Esophagus mucosa (tissue), 1 donor: ENCODE measurements around the gene TRIM9. TPM values are rescaled to one million over a fixed set of nuclear protein-coding genes. Genes with fewer than 3 reads are reported as not detected.
"Not testable (repeated sequence)": the region's sequence is repeated elsewhere in the genome, so short reads cannot be mapped to it uniquely, and the experiment has no call there.

Experiments
- ATAC-seq: fragments of 200-7000 bp; cut with Tn5 transposase; one replicate; pipeline ENCODE4 v1.9.1; 2020
- total RNA-seq: library from RNA; stranded (reverse); gene quantifications from one replicate; pipeline ENCODE4 v1.2.4, GENCODE V29; 2023
- donor health status: DM: yes; HTN: yes; CAD: no.

Gene TRIM9
- total RNA-seq, 1 donor from 2014 or later = 0.32 TPM

DNA sequence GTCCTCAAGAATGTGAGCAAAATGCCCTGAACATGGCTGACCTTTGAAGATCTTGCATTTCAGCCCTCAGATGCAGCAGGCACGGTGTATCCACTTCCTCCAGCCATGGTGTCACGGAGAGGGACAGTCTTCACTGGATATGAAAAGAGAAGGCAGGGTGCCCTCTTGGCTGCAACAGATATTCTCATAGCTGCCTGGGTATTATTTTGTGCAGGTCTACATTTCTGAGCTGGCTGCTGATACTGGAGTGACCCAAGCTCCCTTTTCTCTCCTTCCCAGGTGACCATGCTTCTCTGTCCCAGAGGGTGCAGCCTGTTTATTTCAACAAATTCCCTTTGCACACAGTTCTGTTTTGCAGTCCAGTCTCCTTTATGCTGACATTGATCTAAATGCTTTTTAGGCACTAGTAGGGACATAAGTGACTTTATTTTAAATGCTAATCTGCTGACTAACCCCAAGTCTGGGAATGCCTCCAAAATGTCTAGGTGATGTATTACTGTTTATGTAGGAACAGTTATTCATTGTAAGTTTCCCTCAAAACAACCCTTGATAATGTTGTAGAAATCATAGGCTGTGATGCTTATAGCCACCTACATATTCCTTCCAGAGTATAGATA lies 133.2 kb downstream of the TRIM9 start:
- ATAC-seq = peak; percentile 63

DNA sequence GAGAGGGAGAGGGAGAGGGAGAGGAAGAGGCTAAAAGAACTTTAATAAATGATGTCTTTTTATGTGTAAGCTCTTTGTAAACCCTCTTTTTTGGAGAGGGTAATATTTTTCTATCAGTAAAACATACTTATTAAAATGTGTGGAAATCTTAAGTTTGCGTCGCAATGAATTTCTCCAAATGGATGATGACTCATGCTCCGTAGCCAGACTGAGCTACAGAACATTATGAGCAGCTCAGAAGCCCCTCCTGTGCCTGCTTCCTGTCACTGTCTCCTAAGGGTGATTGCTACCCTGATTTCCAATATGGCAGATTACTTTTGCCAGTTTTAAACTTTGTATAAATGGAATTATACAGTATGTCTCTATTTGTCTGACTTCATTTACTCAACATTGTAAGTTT lies 137.6 kb downstream of the TRIM9 start:
- ATAC-seq = no peak

DNA sequence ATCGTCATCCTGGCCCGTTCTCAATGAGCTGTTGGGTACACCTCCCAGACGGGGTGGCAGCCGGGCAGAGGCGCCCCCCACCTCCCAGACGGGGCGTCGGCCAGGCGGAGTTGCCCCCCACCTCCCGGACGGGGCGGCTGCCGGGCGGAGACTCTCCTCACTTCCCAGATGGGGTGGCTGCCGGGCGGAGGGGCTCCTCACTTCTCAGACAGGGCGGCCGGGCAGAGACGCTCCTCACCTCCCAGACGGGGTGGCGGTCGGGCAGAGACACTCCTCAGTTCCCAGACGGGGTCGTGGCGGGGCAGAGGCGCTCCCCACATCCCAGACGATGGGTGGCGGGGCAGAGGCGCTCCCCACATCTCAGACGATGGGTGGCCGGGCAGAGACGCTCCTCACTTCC lies 138.5 kb downstream of the TRIM9 start:
- ATAC-seq = not testable (repeated sequence)

DNA sequence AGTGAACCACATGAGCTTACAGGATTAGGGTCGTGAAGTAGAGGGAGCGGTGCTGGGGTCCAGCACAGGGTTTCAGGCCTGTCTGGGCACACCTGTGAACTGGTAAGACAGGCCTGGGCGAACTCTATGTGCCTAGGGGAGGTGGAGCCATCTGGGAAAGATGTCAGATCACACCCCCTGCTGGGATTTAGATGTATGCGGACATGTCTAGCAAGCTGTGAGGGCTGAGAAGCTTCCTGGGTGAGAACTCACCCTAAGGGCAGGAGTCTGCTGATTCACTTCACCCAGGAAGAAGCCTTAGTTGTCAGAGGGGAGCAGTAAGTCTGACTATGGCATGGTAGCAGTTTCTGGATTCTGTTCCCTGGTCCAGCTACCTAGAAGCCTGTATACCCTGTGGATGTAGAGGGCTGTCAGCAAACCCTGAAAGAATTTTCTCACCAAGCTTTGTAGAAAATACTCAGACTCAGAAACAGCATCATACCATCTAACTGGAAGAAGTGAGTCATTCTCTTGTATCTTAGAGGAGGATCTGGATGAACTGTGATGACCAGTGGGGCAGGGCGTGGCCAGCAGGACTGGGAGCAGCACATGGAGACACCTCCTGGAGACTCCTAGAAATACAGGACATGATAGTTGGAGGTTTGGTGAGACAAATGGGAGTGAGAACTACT lies 139.4 kb downstream of the TRIM9 start:
- ATAC-seq = peak; percentile 98

DNA sequence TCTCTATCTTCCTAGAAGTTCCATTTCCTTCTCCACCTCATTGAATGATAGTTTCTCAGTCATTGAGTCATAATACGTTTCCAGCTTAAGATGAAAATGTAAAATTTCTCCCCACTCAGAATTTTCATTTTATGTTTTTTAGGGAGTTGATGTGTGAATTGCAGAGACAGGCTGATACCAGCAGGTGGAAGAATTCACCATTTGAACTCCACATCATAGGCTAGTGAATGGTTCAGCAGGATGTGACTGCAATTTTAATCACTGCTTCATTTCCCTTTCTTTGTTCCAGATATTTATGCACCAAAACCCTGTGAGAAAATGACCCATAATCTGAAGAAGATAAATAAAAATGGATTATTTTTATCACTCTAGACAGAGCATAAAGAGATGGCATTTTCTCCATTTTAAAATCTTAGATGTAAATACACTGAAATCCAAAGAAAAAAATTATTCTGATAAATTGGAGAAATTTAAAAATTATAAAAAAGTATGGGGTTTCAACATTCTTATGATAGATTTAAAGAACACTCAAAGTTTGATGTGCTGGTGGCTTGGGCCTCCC lies 140.0 kb downstream of the TRIM9 start:
- ATAC-seq = peak; percentile 56

DNA sequence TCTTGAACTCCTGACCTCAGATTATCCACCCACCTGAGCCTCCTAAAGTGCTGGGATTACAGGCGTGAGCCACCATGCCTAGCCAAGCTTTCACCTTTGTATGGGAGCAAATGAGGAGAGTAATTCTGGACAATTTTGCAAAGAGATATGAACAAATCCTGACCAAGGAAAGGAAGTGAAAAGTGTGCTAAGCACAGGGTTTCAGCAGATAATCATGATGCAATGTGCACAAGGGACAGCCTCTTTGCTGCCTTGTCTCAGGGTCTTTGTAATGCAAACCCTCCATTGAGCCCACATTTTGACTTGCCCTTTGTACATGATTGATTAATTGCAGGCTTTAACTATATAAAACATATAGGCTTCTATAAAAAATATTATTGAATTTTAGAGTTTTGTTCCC lies 141.4 kb downstream of the TRIM9 start:
- ATAC-seq = no peak

DNA sequence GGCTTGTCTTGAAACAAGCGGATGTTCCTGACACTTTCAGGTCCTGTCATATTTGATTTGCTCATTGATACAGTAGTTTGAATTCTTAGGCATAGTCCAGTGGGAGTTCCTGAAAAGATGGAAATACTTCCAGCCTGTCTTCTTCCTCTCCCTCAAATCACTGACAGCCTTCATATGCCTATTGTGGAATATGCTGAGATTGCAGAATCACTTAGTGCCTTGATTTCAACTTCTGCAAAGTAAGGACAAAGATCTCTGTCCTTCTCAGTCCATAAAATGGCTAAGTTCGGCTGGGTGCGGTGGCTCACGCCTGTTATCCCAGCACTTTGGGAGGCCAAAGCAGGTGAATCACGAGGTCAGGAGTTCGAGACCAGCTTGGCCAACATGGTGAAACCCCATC lies 143.9 kb downstream of the TRIM9 start:
- ATAC-seq = no peak

DNA sequence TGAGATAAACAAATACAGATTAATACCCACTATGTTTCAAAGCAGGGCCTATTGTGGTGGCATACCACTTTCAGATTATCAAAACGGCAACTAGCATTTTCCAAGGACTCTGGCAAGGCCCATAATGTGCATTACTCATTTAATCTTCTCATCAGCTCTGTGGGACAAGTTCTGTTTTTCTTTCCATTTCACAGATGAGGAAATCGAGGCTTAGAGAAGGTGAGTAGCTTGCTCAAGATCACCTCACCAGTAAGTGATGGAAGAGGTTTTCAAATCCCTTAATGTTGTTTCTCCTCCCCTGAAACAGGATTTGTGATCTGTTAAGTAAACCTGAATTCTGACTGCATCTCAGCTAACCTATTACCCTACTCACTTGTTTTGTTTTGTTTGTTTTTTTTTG lies 146.7 kb downstream of the TRIM9 start:
- ATAC-seq = no peak

DNA sequence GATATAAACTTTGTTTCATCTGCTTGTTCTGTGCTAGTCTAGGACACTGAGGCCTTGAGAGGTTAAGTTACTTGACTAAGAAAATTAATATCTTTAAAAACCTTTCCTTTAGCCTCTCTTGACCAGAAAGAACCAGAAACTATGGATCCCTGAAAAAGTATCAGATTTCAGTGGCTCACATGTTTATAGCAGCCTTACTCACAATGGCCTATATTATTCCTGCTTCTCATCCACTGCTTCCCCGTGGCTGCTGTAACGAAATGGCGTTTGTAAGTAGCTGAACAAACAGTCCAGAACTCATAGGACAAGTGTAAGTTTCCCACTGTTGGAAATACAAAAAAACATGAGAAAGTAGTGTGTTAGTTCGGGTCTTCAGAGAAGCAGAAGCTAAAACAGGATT lies 147.5 kb downstream of the TRIM9 start:
- no peak for ATAC-seq

DNA sequence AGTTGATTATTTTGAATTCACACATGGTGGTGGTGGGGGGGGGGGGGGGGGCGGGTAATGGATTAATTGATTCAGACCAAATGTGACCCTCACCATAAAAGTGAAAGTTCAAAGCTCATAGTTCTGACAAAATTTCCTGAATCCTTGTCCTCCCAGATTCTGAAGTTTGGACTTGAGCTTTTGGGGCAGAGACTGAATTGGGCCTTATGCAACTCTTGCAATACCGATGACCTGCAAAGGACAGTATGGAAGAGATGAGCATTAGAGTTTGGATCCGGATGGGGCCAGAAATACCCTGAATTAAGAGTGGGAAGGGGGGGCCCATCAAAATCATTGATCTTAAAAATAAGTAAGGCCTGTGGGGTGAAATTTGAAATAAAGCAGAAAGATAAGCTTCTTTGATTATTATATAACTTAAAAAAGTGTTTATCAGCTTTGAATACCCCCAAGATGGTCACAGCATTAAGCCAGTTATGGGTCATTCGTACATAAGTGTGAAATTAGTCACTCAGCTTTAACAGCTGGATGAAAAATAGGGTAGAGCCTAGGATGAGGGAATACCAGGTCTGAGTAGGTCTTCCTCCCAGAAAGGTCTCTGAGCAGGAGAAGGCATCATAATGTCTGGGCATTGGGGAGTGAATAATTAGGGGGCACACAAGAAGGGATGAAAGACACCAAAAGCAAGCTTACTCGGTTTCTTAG lies 148.5 kb downstream of the TRIM9 start:
- no peak for ATAC-seq

DNA sequence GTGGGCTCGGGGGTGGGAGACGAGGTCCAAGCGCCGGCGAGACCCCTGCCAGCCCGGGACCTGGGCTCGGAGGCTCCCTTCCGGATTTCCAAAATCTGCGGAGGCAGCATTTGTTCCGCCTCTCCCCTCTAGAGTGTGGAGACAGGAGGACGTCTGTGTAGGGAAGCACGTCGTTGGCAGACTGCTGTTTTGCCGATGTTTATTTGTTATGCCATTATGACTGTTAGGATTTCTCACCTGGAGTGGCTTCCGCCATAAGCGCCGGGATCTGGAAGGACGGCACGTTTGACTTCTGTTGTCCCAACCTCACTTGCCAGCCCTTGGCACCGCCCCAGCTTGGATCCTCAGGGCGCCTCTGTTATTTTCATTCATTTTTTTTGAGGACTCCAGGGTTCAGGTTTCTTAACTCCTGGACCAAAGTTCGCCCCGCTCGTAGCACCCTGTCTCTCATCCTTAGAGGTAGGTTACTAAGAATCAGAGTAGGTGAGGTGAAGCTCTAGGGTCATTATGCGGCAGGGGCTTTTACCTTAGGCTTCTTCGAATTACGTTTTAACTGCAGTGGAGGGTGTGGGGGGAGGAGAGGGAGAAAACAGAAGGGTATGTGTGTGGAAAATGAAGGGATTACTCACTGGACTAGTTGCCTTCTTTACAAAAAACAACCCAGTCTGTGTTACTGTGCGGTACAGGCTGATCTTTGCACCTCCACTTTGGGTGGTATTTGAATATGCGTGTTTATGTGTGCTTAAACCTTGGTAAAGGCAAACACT lies 150.1 kb downstream of the TRIM9 start:
- peak; percentile 70 for ATAC-seq

DNA sequence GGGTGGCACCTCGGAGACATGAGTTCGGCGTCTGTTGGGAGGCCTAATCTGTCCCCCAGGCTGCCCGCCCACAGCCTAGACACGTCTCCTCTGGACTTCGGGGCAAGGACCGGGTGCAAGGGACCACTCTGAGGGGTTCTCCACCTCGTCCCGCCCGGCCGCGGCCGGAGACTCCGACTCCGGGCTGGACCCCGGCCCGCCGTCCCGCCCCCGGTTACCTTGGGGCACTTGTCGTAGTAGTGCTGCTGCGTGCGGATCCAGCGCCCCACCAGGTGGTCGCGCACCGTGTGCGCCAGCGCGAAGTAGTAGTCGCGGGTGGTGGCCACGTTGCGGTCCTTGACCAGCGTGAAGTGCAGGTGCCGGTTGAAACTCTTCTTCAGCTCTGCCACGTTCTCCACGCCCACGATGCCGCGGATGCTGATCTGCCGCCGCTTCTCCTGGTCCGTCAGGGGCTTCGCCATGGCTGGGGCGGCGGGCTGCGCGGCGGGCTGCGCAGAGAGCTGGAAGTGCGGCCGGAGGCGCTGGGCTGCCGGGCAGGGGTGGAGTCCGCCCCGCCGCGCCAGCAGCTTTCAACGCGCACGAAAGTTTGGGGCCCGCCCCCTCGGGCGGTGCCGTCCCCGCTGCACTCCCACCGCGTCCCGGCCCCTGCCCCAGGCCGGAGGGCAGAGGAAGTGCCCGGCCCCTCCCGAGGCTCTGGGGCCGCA lies 150.8 kb downstream of the TRIM9 start, which contains the start of gene PYGL:
Gene PYGL (minus strand): TSS at position 541 of the 704 bp plus-strand sequence. CDS start 80 bp downstream, at position 461.
- ATAC-seq = peak; percentile 90

DNA sequence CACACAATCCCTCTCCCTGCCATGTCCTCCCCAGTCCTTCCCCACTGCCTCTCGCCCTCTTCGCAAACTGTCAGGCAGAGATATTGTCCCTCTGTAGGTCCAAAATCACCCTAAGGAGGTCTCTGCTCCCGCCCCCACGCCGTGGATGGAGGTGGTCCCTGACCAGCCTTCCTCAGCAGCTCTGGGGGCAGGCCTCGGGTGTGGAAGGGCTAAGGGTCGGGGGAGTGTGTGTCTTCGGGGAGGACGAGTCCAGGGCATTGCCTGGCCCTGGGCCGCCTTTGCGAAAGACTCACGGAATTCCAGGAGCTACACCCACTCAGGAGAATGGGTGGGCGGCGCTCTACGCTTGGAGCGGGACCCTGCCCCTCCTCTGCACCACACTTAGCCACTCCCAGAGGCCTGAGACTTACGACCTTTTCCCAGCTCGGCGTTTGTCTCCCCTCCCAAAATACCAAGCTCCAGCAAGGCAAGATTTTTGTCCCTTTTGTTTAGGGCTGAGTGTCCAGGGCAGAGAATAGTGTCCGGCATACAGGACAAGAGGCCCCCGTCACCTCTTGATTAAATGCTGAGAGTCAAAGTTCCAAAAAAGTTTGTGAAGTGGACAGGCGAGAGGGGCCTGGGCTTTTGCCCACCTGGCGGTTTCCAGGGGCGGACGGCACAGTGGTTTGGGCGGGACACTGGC lies 151.5 kb downstream of the TRIM9 start:
- ATAC-seq = peak; percentile 57

DNA sequence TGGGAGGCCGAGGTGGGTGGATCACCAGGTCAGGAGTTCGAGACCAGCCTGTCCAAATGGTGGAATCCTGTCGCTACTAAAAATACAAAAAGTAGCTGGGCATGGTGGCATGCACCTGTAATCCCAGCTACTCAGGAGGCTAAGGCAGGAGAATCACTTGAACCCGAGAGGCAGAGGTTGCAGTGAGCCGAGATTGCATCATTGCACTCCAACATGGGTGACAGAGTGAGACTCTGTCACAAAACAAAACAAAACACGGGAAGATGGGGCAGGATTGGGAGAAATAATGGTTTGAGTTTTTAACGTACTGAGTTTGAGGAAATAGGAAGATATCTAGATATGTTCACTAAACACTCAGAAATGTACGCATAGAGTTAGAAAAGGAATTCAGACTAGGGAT lies 153.3 kb downstream of the TRIM9 start:
- not testable (repeated sequence) for ATAC-seq

DNA sequence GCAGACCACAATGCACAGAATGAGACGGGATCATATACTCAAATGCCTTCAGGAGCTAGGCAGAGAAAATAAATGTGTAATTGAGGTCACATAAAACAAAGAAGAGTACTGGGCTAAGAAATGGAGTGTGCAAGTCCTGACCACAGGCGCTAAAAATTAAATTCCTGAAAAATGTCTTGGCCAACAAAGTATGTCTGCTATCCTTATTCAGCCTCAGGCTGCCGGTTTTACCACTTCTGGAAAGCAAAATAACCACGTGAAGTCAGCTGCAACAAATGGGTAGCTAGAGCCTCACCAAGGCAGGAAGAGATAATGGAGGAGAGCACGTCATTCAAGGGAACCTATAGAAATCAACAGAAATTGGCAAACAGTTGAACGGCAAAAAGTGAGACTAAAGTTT lies 153.8 kb downstream of the TRIM9 start:
- no peak for ATAC-seq

DNA sequence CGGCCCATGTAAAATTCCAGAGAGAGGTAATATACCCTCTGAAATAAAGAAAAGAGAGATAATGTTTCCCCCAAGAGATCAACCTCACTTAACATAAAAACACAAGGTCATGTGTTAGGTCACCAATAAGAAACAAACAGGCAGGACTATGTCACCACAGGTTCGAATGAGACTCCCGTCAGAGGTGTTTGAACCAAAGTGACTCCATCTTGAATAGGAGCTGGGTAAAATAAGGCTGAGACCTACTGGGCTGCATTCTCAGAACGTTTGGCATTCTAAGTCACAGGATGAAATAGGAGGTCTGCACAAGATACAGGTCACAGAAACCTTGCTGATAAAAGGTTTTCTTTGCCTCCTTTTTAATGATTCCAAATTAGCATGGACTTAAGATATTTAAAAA lies 157.1 kb downstream of the TRIM9 start:
- ATAC-seq = no peak

DNA sequence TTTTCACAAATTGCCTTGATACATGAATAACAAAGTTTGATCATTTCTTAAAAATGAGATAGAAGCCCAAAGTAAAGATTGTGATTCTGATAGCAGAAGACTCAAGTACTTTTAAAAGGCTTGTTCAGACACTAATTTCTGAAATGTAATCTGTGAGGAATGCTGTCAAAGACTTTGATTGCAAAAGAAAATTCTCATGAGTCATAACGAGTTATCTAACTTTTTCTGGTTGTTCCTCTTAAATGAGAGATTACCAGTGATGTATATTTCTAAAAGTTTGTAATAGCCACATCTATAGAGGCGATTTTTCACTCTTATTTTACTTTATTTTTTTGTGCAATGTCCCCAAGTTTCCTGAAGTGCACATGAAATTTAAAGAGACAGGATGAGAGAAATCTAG lies 157.6 kb downstream of the TRIM9 start:
- peak; percentile 24 for ATAC-seq

DNA sequence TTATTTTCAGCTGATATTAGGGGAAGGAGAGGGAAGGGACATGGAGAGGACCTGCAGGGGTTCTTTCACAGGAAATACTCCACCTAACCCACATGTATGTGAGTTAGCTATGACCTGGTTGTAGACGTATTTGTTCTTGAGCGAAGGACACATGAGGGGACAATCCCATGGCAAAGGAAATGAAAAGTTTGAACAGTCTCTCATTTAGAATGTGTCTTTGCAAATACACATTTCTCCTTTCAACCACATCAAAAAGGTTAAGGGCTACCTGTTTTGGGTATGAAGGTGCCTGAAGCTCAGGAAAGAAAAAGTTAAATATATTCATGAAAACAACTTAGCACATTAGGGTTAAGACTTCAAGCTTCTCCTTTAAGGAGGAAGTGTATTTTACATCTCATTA lies 158.0 kb downstream of the TRIM9 start:
- ATAC-seq = no peak

DNA sequence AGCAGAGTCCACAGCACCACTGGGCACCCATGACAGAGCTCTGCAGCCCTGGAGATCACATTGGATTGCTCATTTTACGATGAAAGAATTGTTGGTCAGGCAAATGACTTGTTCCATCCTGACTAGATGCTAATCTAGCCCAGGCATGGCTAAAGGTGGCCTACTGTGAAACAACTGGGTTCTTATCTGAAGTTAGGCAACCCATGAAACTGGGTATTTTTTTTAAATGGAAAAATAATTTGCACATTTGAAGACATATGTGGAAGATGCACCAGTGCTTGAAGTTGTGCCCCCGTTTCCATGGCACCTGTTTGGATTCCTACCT lies 158.9 kb downstream of the TRIM9 start:
- ATAC-seq = no peak

DNA sequence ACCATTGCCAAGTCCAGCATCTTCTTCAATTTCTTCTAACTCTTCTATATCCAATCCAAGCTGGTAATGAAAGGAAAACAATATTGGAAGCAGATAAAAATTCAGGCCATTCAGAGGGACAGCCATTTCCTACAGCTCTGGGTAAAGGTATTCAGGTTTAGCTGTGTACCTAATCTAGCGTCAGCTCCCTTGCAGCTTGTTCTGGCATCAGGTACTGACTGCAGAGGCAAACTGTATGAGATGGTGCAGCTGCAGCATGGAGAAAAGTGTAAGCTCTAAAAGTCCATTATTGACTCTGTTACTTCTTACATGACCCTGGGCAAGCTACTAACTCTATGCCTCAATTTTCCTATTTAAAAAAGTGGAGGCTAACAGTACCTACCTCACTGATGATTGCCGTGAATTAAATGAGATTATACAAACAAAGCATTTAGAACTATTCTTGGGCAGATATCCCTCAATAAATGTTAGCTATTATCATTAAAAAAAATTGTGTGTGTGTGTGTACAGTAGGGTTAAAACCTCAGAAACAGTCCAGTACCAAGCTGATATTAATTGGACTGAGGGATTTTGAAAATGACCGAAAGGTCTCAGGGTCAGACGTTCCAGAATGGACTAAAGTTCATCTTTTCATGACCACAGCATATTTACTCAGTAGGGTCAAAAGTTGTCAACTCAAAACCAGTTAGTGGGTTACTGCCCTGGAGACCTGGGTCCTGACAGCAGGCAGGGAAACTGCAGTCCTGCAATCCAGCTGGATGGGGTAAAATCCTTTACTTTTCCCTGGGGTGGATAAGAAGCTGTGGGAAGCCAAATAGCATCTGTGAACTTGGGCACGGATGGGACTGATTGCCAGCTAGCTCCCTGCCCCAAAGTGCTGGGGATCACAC lies 159.5 kb downstream of the TRIM9 start:
- no peak for ATAC-seq
